ENCODE results near the gene TUBD1. TPM values are rescaled to one million over a fixed set of nuclear protein-coding genes. Genes with fewer than 3 reads are reported as not detected.
"Not testable (repeated sequence)": the region's sequence is repeated elsewhere in the genome, so short reads cannot be mapped to it uniquely, and the experiment has no call there.

TUBD1 gene, protein sequence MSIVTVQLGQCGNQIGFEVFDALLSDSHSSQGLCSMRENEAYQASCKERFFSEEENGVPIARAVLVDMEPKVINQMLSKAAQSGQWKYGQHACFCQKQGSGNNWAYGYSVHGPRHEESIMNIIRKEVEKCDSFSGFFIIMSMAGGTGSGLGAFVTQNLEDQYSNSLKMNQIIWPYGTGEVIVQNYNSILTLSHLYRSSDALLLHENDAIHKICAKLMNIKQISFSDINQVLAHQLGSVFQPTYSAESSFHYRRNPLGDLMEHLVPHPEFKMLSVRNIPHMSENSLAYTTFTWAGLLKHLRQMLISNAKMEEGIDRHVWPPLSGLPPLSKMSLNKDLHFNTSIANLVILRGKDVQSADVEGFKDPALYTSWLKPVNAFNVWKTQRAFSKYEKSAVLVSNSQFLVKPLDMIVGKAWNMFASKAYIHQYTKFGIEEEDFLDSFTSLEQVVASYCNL
- total RNA-seq, result 3.4 and 9.5 TPM in 2 replicates

DNA sequence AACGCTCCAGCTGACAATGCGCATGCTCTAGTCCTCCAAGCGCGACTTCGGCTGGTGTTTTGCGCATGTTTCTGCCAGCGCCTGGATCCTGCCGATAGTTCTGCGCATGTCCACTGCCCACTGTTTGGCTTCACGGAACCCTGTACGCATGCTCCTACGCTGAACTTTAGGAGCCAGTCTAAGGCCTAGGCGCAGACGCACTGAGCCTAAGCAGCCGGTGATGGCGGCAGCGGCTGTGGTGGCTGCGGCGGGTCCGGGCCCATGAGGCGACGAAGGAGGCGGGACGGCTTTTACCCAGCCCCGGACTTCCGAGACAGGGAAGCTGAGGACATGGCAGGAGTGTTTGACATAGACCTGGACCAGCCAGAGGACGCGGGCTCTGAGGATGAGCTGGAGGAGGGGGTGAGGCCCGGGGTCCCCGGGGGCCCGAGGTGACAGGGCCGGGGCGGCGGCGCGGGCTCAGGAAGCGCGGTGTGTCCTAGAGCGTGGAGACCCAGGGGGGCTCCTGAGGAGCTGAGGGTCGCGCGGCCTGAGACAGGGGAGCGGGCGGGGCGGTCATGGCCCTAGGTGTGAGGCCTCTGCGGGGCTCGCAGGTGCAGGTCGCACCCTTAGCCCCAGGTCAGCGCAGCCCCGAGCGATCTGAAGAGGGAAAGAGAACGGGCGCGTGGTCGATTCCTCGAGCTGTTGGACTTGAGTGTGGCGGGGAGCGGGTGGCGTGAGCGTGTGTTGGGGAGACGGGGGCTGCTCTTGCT lies at the start of gene TUBD1, which contains the start of gene RPS6KB1:
TSS of gene TUBD1 (minus strand) at position 20 of the 752 bp plus-strand sequence. CDS start 1,941 bp downstream, outside the sequence.
TSS of gene RPS6KB1 (plus strand) at position 198 of the 752 bp plus-strand sequence. CDS start at position 262, 64 bp downstream.
- no peak for DNase-seq (ENCODE audit: low read depth)
- TF ChIP-seq, protein P1, sequence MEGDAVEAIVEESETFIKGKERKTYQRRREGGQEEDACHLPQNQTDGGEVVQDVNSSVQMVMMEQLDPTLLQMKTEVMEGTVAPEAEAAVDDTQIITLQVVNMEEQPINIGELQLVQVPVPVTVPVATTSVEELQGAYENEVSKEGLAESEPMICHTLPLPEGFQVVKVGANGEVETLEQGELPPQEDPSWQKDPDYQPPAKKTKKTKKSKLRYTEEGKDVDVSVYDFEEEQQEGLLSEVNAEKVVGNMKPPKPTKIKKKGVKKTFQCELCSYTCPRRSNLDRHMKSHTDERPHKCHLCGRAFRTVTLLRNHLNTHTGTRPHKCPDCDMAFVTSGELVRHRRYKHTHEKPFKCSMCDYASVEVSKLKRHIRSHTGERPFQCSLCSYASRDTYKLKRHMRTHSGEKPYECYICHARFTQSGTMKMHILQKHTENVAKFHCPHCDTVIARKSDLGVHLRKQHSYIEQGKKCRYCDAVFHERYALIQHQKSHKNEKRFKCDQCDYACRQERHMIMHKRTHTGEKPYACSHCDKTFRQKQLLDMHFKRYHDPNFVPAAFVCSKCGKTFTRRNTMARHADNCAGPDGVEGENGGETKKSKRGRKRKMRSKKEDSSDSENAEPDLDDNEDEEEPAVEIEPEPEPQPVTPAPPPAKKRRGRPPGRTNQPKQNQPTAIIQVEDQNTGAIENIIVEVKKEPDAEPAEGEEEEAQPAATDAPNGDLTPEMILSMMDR (conservative IDR thresholded peaks at IDR 0.05; ENCODE audit: low read depth, low read length), result no peak
- peak within 1 kb of the TSS; percentile 83 for H3K4me3 ChIP-seq (ENCODE audit: low read depth, low read length)

DNA sequence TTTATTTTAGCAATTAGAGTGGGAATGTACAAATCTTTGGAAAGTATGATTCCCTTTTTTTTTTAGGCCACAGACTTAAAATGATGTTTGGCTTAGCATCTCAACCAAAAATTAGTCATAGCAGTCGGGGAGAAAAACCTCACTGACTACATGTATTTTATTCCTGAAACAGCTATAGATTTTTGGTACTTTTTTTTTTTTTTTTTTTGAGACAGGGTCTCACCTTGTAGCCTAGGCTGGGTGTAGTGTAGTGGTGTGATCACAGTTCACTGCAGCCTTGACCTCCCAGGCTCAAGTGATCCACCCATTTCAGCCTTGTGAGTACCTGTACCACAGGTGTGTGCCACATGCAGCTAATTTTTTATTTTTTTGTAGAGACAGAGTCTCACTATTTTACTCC lies 48.4 kb upstream of the TUBD1 start:
- TF ChIP-seq, protein P1 (conservative IDR thresholded peaks at IDR 0.05; ENCODE audit: low read depth, low read length), result no peak
- no peak for DNase-seq (ENCODE audit: low read depth)
- H3K4me3 ChIP-seq (ENCODE audit: low read depth, low read length), result no peak overlapping the region

DNA sequence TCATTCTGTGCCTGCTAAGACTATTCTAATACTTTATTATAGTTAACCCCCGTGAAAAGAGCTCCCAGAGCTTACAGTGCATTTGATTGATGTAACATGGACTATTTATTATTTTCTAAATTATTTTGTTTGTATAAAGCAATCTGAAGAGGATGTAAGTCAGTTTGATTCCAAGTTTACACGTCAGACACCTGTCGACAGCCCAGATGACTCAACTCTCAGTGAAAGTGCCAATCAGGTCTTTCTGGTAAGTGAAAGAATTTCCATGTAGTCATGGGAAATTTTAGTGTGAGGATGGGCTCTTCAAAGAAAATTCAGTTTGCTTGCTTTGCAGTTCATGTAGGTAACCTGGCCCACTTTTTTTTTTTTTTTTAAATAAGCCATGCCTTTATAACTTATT lies 48.0 kb upstream of the TUBD1 start:
- H3K4me3 ChIP-seq (ENCODE audit: low read depth, low read length); DNase-seq (ENCODE audit: low read depth): not testable (repeated sequence)

DNA sequence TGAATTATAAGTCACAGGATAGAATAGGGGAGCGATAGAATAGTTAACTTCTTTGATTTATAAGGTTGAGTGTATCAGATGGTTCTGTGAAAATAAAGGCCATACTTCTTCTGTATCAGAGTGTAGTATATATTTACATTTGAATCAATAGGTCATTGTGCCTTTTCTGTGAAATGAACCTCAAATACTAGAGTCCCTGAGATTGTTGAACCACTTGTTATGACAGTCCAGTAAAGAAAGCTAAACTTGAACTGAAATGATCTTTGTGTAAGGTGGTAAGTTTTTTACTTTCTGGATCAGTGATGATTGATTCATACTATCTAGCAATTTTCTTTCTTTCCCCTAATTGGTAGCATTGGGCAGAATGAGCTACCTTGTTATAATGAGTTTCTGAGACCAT lies 40.6 kb upstream of the TUBD1 start:
- not testable (repeated sequence) for DNase-seq (ENCODE audit: low read depth); H3K4me3 ChIP-seq (ENCODE audit: low read depth, low read length)

DNA sequence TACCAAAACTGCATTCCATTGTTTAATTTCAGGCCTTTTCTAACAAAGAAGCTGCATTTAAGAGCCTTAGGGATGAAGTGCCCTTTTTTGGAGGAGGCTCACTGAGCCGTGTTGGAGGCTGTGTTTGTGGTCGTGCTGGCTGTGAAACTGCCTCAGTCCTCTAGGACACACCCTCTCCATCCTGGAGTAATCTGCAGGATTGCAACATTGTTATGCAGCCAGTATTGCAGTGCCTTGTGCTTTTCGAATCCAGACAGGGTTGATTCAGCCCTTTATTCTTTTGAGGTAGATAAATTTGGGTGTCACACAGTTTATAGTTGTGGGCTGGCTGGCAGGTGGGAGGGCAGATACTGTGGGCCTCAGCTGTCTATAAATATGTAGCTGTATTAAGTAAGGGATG lies 38.0 kb upstream of the TUBD1 start:
- not testable (repeated sequence) for DNase-seq (ENCODE audit: low read depth)

DNA sequence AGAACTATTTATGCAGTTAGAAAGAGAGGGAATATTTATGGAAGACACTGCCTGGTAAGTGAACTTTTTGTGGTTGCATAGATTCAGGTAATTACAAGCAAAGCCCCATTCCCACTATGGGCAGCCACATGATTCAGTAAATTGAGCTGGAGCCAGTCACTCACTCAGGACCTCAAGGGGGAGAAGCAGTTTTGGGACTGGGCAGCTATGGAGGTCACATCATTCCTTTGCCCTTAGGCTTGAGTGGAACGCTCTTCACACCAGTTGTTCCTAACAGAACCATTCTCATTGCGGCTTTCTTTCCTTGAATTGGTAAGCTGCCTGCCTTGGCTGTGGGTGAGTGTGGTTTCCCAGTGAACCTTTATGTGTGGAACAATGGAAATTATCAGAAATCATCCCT lies 37.4 kb upstream of the TUBD1 start:
- H3K4me3 ChIP-seq (ENCODE audit: low read depth, low read length); DNase-seq (ENCODE audit: low read depth): not testable (repeated sequence)

More for the DNA sequence above, 38.0 kb upstream of the TUBD1 start:
- H3K4me3 ChIP-seq (ENCODE audit: low read depth, low read length), result not testable (repeated sequence)

DNA sequence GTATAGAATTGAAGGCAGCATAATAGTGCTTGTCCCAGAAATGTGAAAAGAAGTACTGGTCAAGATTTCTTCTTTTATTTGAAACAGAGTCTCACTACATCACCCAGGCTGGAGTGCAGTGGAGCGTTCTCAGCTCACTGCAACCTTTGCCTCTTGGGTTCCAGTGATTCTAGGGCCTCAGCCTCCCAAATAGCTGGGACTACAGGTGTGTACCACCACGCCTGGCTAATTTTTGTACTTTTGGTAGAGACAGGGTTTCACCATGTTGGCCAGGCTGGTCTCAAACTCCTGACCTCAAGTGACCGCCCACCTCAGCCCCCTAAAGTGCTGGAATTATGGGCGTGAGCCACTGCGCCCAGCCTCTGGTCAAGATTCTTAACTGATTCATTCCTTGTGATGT lies 27.9 kb upstream of the TUBD1 start:
- DNase-seq (ENCODE audit: low read depth); H3K4me3 ChIP-seq (ENCODE audit: low read depth, low read length): not testable (repeated sequence)

DNA sequence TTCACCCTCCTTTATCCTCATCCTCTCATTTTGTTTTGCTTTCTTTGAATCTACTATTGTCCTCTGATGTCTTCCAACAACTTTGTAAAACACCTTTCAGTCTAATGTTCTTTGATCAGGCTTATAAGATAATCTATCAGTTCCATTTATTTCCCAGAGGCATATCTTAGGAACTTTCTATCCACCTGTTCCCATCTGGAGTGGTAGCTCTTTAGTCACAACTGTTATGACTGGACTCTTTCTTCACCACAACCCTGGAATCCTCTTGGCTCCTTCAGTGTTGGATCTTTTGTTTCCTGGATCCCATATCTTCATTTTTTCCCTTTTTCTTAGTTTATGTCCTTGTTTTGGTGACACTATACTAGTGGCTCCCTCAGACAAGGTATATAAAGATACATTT lies 23.7 kb upstream of the TUBD1 start:
- no peak for DNase-seq (ENCODE audit: low read depth)
- TF ChIP-seq, protein P1 (conservative IDR thresholded peaks at IDR 0.05; ENCODE audit: low read depth, low read length), result no peak
- H3K4me3 ChIP-seq (ENCODE audit: low read depth, low read length), result no peak overlapping the region

DNA sequence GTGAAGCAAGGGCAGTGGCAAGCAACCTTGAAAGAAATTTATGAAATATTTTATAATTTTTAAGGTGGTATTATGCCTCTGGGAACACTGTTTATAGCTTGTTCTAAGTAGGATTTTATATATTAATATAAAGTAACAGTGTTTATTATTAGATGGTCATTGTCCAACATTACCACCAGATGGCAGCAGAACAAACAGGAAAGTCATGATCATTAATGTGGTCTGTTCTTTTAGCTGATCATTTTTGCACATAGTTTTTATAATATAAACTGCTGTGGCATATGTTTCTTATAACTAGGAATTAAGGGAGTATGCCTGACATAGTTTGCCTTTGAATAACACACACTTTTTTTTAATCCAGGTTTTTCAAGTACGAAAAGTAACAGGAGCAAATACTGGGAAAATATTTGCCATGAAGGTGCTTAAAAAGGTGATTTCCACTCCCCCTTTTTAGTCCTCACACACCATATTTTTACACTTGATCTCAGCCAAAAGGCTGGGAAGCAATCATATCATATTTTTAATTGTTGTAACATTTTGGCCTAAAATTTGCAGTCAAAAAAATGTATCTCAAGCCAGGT lies 21.6 kb upstream of the TUBD1 start:
- no peak for DNase-seq (ENCODE audit: low read depth)
- TF ChIP-seq, protein P1 (conservative IDR thresholded peaks at IDR 0.05; ENCODE audit: low read depth, low read length), result peak; percentile 65
- no peak overlapping the region for H3K4me3 ChIP-seq (ENCODE audit: low read depth, low read length)
